ENCODE measurements around the gene IHH. TPM values are rescaled to one million over a fixed set of nuclear protein-coding genes. Genes with fewer than 3 reads are reported as not detected.

The IHH gene
- total RNA-seq, 4 donors from 2014 or later: 0.38 TPM; not detected in 3

DNA sequence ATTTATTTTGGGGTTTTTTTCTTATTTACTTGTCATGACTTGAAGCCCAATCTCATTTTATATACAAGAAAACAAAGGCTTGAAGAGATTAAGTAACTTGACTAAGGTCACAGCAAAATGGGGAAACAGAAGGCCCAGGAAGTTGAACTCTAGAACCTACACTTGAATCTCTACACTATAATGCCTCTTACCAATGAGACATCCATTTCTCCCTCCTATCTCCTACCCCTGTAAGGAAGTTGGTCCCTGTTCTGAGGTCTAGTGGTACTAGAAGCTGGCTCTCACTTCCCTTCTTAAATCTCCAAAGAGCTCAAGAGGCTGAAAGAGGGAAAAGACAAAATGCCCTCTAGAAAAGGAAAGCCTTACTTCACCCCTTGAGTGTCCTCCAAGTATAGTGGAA lies 25.5 kb upstream of the IHH start:
- no peaks in the 10 kb centered on the region for H3K27me3 ChIP-seq
- TF ChIP-seq, protein P1, sequence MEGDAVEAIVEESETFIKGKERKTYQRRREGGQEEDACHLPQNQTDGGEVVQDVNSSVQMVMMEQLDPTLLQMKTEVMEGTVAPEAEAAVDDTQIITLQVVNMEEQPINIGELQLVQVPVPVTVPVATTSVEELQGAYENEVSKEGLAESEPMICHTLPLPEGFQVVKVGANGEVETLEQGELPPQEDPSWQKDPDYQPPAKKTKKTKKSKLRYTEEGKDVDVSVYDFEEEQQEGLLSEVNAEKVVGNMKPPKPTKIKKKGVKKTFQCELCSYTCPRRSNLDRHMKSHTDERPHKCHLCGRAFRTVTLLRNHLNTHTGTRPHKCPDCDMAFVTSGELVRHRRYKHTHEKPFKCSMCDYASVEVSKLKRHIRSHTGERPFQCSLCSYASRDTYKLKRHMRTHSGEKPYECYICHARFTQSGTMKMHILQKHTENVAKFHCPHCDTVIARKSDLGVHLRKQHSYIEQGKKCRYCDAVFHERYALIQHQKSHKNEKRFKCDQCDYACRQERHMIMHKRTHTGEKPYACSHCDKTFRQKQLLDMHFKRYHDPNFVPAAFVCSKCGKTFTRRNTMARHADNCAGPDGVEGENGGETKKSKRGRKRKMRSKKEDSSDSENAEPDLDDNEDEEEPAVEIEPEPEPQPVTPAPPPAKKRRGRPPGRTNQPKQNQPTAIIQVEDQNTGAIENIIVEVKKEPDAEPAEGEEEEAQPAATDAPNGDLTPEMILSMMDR (IDR thresholded peaks at IDR 0.05): no peak
- intact Hi-C loops (cut with DNase I): no loop called here
- no peaks in the 10 kb centered on the region for H3K36me3 ChIP-seq
- H3K27ac ChIP-seq: no peak overlapping the region
- H3K9me3 ChIP-seq: no peaks in the 10 kb centered on the region
- no peaks in the 10 kb centered on the region for H3K4me1 ChIP-seq
- no peak for DNase-seq
- no peak overlapping the region for H3K4me3 ChIP-seq

DNA sequence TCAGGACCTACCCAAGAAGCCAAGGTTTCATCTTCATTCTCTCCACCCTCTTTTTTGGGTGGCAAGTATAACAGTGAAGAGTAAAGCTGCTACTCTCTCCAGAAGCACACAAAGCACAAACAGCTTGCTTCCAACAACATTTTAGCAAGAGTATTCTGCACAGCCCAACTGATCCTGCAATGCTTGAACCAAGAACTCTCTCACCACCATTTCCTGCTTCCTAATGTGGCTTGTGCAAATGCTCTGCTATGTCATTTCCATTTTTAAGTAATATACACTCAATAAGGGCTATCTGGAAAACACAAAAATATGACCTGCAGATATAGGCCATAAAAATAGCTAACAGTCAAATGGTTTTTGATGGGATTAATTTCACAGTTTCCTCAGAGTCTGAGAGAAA lies 24.1 kb upstream of the IHH start:
- TF ChIP-seq, protein P1 (IDR thresholded peaks at IDR 0.05): no peak
- TF ChIP-seq POLR2A (IDR thresholded peaks at IDR 0.05): no peak
- no peak for DNase-seq
- intact Hi-C loops (cut with DNase I): no loop called here
- no peak overlapping the region for H3K27ac ChIP-seq
- no peaks in the 10 kb centered on the region for H3K4me1 ChIP-seq
- H3K27me3 ChIP-seq: no peaks in the 10 kb centered on the region
- H3K9me3 ChIP-seq: no peaks in the 10 kb centered on the region
- H3K4me3 ChIP-seq: no peak overlapping the region
- no peaks in the 10 kb centered on the region for H3K36me3 ChIP-seq

GRCh38 chr2:219082332-219082958 lies 21.7 kb upstream of the IHH start:
- intact Hi-C loops (cut with DNase I): no loop called here
- H3K9me3 ChIP-seq: no peaks in the 10 kb centered on the region
- H3K4me3 ChIP-seq: no peak overlapping the region
- DNase-seq: no peak
- H3K27ac ChIP-seq: no peak overlapping the region
- H3K4me1 ChIP-seq: no peaks in the 10 kb centered on the region
- 54 to 58% methylated on average over 3 to 5 of the region's 5 CpGs for WGBS, 2 donors
- TF ChIP-seq, protein P1 (IDR thresholded peaks at IDR 0.05): no peak
- TF ChIP-seq POLR2A (IDR thresholded peaks at IDR 0.05): no peak
- H3K27me3 ChIP-seq: no peaks in the 10 kb centered on the region
- H3K36me3 ChIP-seq: peaks cover 0 to 8% (median 0%) of the 10 kb centered on the region in 3 donors

DNA sequence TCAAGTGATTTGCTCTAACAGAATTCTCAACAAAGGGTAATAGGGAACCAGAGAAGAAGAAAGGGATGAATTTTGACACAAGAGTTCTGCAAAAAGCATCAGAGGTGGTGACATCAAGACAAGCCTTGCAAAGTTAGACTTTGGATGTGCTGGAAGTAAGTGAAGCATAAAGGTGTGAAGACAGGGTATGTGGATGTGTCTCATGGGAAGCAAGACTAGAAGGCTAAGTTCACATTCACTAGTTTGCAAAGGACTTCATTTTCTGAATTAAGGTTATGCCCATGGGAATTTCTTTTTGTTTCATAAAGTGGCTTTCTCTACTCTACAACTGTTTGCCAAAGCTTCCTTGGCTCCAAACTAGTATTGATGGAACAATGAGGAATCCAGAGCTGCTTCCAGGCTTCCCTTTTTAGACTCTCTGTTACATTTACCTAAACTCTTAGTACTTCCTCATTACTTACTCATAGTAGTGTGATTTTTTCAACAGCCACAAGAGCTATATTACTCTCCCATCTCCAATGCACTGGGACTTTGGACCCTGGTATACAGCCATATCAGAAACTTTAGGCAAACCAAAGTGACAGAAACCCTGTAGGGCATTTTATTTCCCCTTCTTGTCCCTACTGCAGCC lies 21.1 kb upstream of the IHH start:
- no peak for DNase-seq
- TF ChIP-seq, protein P1 (IDR thresholded peaks at IDR 0.05): no peak
- no peak overlapping the region for H3K4me3 ChIP-seq
- intact Hi-C loops (cut with DNase I): no loop called here
- no peaks in the 10 kb centered on the region for H3K4me1 ChIP-seq
- H3K27ac ChIP-seq: no peak overlapping the region
- no peaks in the 10 kb centered on the region for H3K9me3 ChIP-seq
- peaks cover 0 to 14% (median 0%) of the 10 kb centered on the region in 3 donors for H3K36me3 ChIP-seq
- no peaks in the 10 kb centered on the region for H3K27me3 ChIP-seq

DNA sequence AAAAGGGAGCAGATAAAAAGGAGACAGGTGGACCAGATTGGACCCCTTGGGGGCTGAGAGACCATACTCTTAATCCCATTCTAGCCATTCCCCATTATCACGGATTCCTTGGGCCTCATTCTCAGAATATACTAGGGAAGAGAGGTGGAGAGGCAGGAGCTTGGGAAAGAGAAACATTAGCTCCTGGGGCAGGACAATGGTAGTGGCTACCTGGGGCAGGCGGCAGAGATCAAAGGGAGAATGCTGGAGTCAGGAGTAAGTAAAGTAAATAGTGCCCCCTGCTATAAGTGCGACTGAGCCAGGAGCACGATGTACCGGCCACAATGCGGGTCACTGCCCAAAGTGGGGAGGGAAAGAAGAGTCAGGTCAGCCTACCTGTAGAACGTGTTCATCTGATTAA lies 20.4 kb upstream of the IHH start:
- no peak overlapping the region for H3K4me3 ChIP-seq
- TF ChIP-seq, protein P1 (IDR thresholded peaks at IDR 0.05): no peak
- TF ChIP-seq POLR2A (IDR thresholded peaks at IDR 0.05): no peak
- H3K9me3 ChIP-seq: no peaks in the 10 kb centered on the region
- H3K36me3 ChIP-seq: peaks cover 0 to 21% (median 0%) of the 10 kb centered on the region in 3 donors
- no peak overlapping the region for H3K27ac ChIP-seq
- intact Hi-C loops (cut with DNase I): no loop called here
- no peaks in the 10 kb centered on the region for H3K4me1 ChIP-seq
- 83 to 88% methylated on average over 7 of the region's 7 CpGs for WGBS, 2 donors
- no peaks in the 10 kb centered on the region for H3K27me3 ChIP-seq
- no peak for DNase-seq

All from esophagus squamous epithelium (tissue), 5 donors.